Globus pallidus (tissue), 1 donor: ENCODE measurements around the gene GLI1.
"Not testable (repeated sequence)": the region's sequence is repeated elsewhere in the genome, so short reads cannot be mapped to it uniquely, and the experiment has no call there.

Source experiments
- DNase-seq: peaks from one replicate; pipeline ENCODE4 v3.0.0-alpha.2; 2015; ENCODE audit warnings: low spot score

Gene GLI1

GRCh38 chr12:57498132-57498502 lies 38.5 kb downstream of the GLI1 start:
- DNase-seq: no peak

GRCh38 chr12:57498571-57498970 lies 39.0 kb downstream of the GLI1 start:
- DNase-seq: no peak

GRCh38 chr12:57500213-57500612 lies 40.6 kb downstream of the GLI1 start:
- no peak for DNase-seq

GRCh38 chr12:57502311-57502969 lies 42.9 kb downstream of the GLI1 start:
- DNase-seq: not testable (repeated sequence)

- DNase-seq: not testable (repeated sequence)
These were observed 47.0 kb downstream of the GLI1 start for GRCh38 chr12:57506541-57506940.

- DNase-seq: not testable (repeated sequence)
These were observed 48.2 kb downstream of the GLI1 start for GRCh38 chr12:57507796-57508195.

- DNase-seq: no peak
These were observed 51.6 kb downstream of the GLI1 start for GRCh38 chr12:57511161-57511560.

- no peak for DNase-seq
These were observed 52.2 kb downstream of the GLI1 start for GRCh38 chr12:57511588-57512325.

- DNase-seq: no peak
These were observed 53.1 kb downstream of the GLI1 start for GRCh38 chr12:57512665-57513064.

- DNase-seq: no peak
These were observed 53.7 kb downstream of the GLI1 start for GRCh38 chr12:57513266-57513665.

- DNase-seq: not testable (repeated sequence)
These were observed 54.1 kb downstream of the GLI1 start for GRCh38 chr12:57513677-57514076.

GRCh38 chr12:57514246-57514645 lies 54.7 kb downstream of the GLI1 start:
- not testable (repeated sequence) for DNase-seq

GRCh38 chr12:57514720-57515407 lies 55.3 kb downstream of the GLI1 start:
- DNase-seq: no peak

GRCh38 chr12:57515408-57515933 lies 55.9 kb downstream of the GLI1 start:
- DNase-seq: no peak

GRCh38 chr12:57515934-57516541 lies 56.5 kb downstream of the GLI1 start:
- DNase-seq: no peak

GRCh38 chr12:57516617-57517153 lies 57.1 kb downstream of the GLI1 start:
- no peak for DNase-seq

- no peak for DNase-seq
These were observed 57.6 kb downstream of the GLI1 start for GRCh38 chr12:57517187-57517586.

GRCh38 chr12:57517718-57518117 lies 58.1 kb downstream of the GLI1 start:
- DNase-seq: not testable (repeated sequence)

GRCh38 chr12:57518176-57518919 lies 58.8 kb downstream of the GLI1 start:
- DNase-seq: no peak

- no peak for DNase-seq
These were observed 59.6 kb downstream of the GLI1 start for GRCh38 chr12:57518920-57519795.

GRCh38 chr12:57519796-57520052 lies 60.1 kb downstream of the GLI1 start:
- no peak for DNase-seq
